Ishikawa (cell line): Measurements from ENCODE around the gene CINP.

ENCODE experiments used
- FOXM1 ChIP-seq: IDR thresholded peaks from 2 replicates; pipeline ENCODE4 v1.6.1; 2012; ENCODE audit warnings: low read depth, borderline replicate concordance
- TCF12 ChIP-seq: IDR thresholded peaks from 2 replicates; pipeline ENCODE4 v1.6.1; 2012; ENCODE audit warnings: low read depth
- TEAD4 ChIP-seq: IDR thresholded peaks from 2 replicates; pipeline ENCODE4 v1.6.1; 2012
- YY1 ChIP-seq: IDR thresholded peaks from 2 replicates; pipeline ENCODE4 v1.6.1; 2012; ENCODE audit warnings: low read depth

DNA sequence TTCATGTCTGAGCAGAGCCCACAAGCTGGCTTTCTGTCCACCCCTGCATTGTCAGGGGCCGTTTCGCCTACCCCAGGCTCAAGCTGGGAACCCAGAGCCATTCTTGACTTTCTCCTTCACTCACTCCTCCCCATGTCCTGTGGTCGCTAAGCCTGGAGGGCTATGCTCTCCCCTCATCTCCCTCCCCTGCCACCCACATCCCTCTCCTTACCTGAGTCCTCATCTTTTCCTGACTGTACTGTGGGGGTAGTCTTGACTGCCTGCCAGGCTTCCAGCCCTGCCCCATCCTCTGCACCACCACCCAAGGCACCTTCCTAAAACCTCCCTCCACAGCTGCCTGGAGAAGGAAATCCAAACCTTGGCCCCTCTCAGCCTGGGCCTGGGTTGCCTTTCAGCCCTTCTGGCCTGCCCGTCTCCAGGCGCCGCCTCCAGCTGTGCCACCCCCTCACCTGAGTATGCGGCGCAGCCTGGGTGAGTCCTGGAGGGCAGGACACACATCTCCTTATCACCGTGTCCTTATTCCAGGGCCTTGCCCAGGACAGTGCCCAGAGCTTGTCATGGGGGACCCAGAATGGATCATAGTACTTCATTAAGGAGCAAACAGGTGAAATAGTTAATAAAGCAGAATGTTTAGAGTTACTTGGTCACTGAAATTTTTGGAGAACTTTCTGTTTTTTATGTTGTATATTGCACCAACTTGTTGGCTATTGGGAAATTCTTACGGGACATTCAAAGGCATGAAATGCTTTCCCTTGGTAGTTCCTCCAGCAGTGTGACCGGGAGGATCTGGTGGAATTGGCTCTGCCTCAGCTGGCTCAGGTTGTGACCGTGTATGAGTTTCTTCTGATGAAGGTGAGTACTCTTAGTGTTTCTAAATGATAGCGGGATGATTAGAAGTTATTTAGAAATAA is 28.6 kb downstream of the CINP start:
- no peak for TF ChIP-seq FOXM1
- no peak for TF ChIP-seq YY1
- no peak for TF ChIP-seq TCF12
- no peak for TF ChIP-seq TEAD4
